K562 (cell line): ENCODE results near the gene ACSM6. TPM values are rescaled to one million over a fixed set of nuclear protein-coding genes. Genes with fewer than 3 reads are reported as not detected.

Experiments
- ATAC-seq: fragments of 200-7000 bp; cut with Tn5 transposase; 3 replicates; pipeline ENCODE4 v1.9.1; 2020; ENCODE audit warnings: moderate library complexity
- BruUV-seq: library from RNA; stranded (reverse); fragments of 400-500 nt; replicated peaks from 2 replicates; lab custom pipeline; 2021; lab: Mats Ljungman, UMichigan
- CTCF ChIA-PET: fragments of 300-600 bp; formaldehyde crosslinking; extraction: SDS; loops from one replicate; lab custom pipeline; 2021; ENCODE audit warnings: low intra/inter-chr PET ratio; lab: Yijun Ruan, JAX
- POLR2A ChIA-PET: fragments of 300-600, 350-650 bp; sonication (Branson Sonifier 250); formaldehyde crosslinking; extraction: SDS; loops from one replicate; lab custom pipeline; 2021; ENCODE audit warnings: antibody characterized with exemption, inconsistent platforms; lab: Yijun Ruan, JAX
- DNase-seq, 4 experiments: peaks; one replicate each; pipeline versions ENCODE4 v3.0.0 to v3.0.0-alpha.2; 2011 to 2018; ENCODE audit warnings: low spot score in 3 of 4, mixed read lengths in 3 of 4; ENCODE audit errors: extremely low read depth in 1 of 4
- FAIRE-seq: peaks from 2 replicates; lab custom pipeline; 2011; peaks lifted over from hg19 to GRCh38; lab: Jason Lieb, UNC
- H2AFZ ChIP-seq: 2 replicates; pipeline ENCODE4 v1.6.0; 2011; ENCODE audit warnings: low read depth, low read length, control low read depth, inconsistent platforms
- H3K27ac ChIP-seq: fragments of 200-600 bp; 3 replicates; pipeline ENCODE4 v1.8.0; 2011; ENCODE audit warnings: low read depth, mild to moderate bottlenecking, control low read depth, inconsistent platforms, low read length, moderate library complexity, mixed read lengths; ENCODE audit errors: extremely low read depth
- H3K27me3 ChIP-seq, 2 experiments: fragments of 300-600 bp in 1 of 2; 2 replicates in 1 of 2; 3 replicates in 1 of 2; pipeline versions ENCODE4 v1.6.0 to v1.8.0; 2011; ENCODE audit warnings: inconsistent platforms in 2 of 2, low read length in 2 of 2, mild to moderate bottlenecking in 1 of 2, mixed read lengths in 1 of 2, moderate library complexity in 1 of 2; ENCODE audit not compliant: control insufficient read depth in 2 of 2, insufficient read depth in 2 of 2
- H3K36me3 ChIP-seq: fragments of 300-600 bp; 3 replicates; pipeline ENCODE4 v1.8.0; 2011; ENCODE audit warnings: mild to moderate bottlenecking, low read length, inconsistent platforms; ENCODE audit not compliant: control insufficient read depth, insufficient read depth
- H3K4me1 ChIP-seq, 2 experiments: fragments of 200-600 bp in 1 of 2; replicated peaks in 1 of 2; 2 replicates in 1 of 2; 3 replicates in 1 of 2; pipeline versions ENCODE4 v1.5.1 to v1.8.0; 2011; ENCODE audit warnings: inconsistent platforms in 2 of 2, low read length in 2 of 2, mild to moderate bottlenecking in 1 of 2, mixed read lengths in 1 of 2, moderate library complexity in 1 of 2; ENCODE audit not compliant: control insufficient read depth in 2 of 2, insufficient read depth in 2 of 2
- H3K4me2 ChIP-seq: 2 replicates; pipeline ENCODE4 v1.6.1; 2011; ENCODE audit warnings: low read length, control low read depth, inconsistent platforms, mixed read lengths; ENCODE audit not compliant: insufficient read depth
- H3K4me3 ChIP-seq: fragments of 200-600 bp; sonication (generic), shearing (Covaris generic); 2 replicates; pipeline ENCODE4 v1.5.1; 2016; ENCODE audit warnings: control low read depth, inconsistent platforms
- H3K79me2 ChIP-seq: fragments of 200-600 bp; 3 replicates; pipeline ENCODE4 v1.8.0; 2011; ENCODE audit warnings: low read length, inconsistent platforms; ENCODE audit not compliant: control insufficient read depth, insufficient read depth
- H3K9ac ChIP-seq, 2 experiments: 2 replicates each; pipeline versions ENCODE4 v1.6.0 to v1.6.1; 2011; ENCODE audit warnings: low read depth in 2 of 2, low read length in 2 of 2, control low read depth in 1 of 2, inconsistent platforms in 1 of 2, mild to moderate bottlenecking in 1 of 2, mixed read lengths in 1 of 2; ENCODE audit not compliant: insufficient read depth in 1 of 2
- H3K9me1 ChIP-seq: one replicate; pipeline ENCODE4 v1.6.0; 2011; ENCODE audit warnings: inconsistent platforms, mild to moderate bottlenecking, low read length, moderate library complexity; ENCODE audit not compliant: control insufficient read depth, insufficient read depth
- H3K9me3 ChIP-seq: replicated peaks from 2 replicates; pipeline ENCODE4 v1.5.1; 2011; ENCODE audit warnings: low read depth, low read length, inconsistent platforms; ENCODE audit not compliant: control insufficient read depth, insufficient read depth
- H4K20me1 ChIP-seq: replicated peaks from 2 replicates; pipeline ENCODE4 v1.6.1; 2011; ENCODE audit warnings: low read length, inconsistent platforms, mixed read lengths; ENCODE audit not compliant: control insufficient read depth, insufficient read depth
- JUND ChIP-seq, 2 experiments: IDR thresholded peaks; 2 replicates in 1 of 2; 3 replicates in 1 of 2; pipeline ENCODE4 v1.6.1; 2011; ENCODE audit warnings: borderline replicate concordance in 2 of 2, low read depth in 2 of 2, low read length in 2 of 2, improper control_type of control experiment in 1 of 2, missing biosample characterization in 1 of 2, missing genetic modification characterization in 1 of 2, missing genetic modification reagents in 1 of 2
- KAT7 ChIP-seq: sonication (generic); formaldehyde crosslinking; IDR thresholded peaks from 2 replicates; pipeline ENCODE4 v1.8.0; 2022; ENCODE audit warnings: missing genetic modification reagents, mild to moderate bottlenecking, borderline replicate concordance
- MCM5 ChIP-seq: fragments of 450-650 bp; IDR thresholded peaks from 2 replicates; pipeline ENCODE4 v1.6.1; 2016; ENCODE audit warnings: low read depth
- NCOA2 ChIP-seq, 2 experiments: fragments of 450-650 bp; IDR thresholded peaks; 2 replicates each; pipeline ENCODE4 v1.6.1; 2018; ENCODE audit warnings: mild to moderate bottlenecking in 2 of 2, moderate library complexity in 1 of 2; ENCODE audit not compliant: partially characterized antibody in 2 of 2
- NCOR1 ChIP-seq: fragments of 450-650 bp; IDR thresholded peaks from 2 replicates; pipeline ENCODE4 v1.6.1; 2016; ENCODE audit warnings: mild to moderate bottlenecking, moderate library complexity
- SMARCA4 ChIP-seq: fragments of 450-650 bp; IDR thresholded peaks from 2 replicates; pipeline ENCODE4 v1.6.1; 2016
- SMARCC2 ChIP-seq: fragments of 450-650 bp; IDR thresholded peaks from 2 replicates; pipeline ENCODE4 v1.6.1; 2017; ENCODE audit warnings: antibody characterized with exemption, moderate library complexity, mild to moderate bottlenecking, low read depth
- SMARCE1 ChIP-seq: fragments of 450-650 bp; IDR thresholded peaks from 2 replicates; pipeline ENCODE4 v1.7.1; 2016; ENCODE audit warnings: mild to moderate bottlenecking
- TAF15 ChIP-seq: fragments of 200-400 bp; formaldehyde crosslinking; IDR thresholded peaks from 2 replicates; pipeline ENCODE4 v1.6.1; 2017; ENCODE audit warnings: mild to moderate bottlenecking, low read depth, low read length, moderate library complexity
- TAL1 ChIP-seq: fragments of 450-650 bp; IDR thresholded peaks from 2 replicates; pipeline ENCODE4 v1.6.1; 2016; ENCODE audit warnings: mild to moderate bottlenecking
- TBL1XR1 ChIP-seq, 2 experiments: IDR thresholded peaks; 2 replicates each; pipeline ENCODE4 v1.6.1; 2012; ENCODE audit warnings: improper control_type of control experiment in 2 of 2, low read length in 2 of 2, mild to moderate bottlenecking in 1 of 2
- TCF3 ChIP-seq: sonication (generic); formaldehyde crosslinking; IDR thresholded peaks from 2 replicates; pipeline ENCODE4 v1.4.0; 2020; ENCODE audit warnings: mild to moderate bottlenecking, missing genetic modification reagents
- TCFL5 ChIP-seq: fragments of 250-450 bp; sonication (Bioruptor Pico); conservative IDR thresholded peaks from 2 replicates; pipeline ENCODE4 v1.6.1; 2021; ENCODE audit warnings: mild to moderate bottlenecking, moderate library complexity, matching md5 sums
- ZEB2 ChIP-seq: fragments of 450-650 bp; IDR thresholded peaks from 2 replicates; pipeline ENCODE4 v1.6.1; 2016
- ZNF253 ChIP-seq: fragments of 250-450 bp; sonication (Bioruptor Pico); conservative IDR thresholded peaks from 2 replicates; pipeline ENCODE4 v1.6.1; 2021; ENCODE audit warnings: mild to moderate bottlenecking
- ZNF354B ChIP-seq: fragments of 250-450 bp; sonication (Bioruptor Pico); IDR thresholded peaks from 2 replicates; pipeline ENCODE4 v1.4.0; 2020
- ZNF57 ChIP-seq: fragments of 450-650 bp; formaldehyde crosslinking; IDR thresholded peaks from 2 replicates; pipeline ENCODE4 v1.4.0; 2020; ENCODE audit warnings: mild to moderate bottlenecking, moderate library complexity
- WGBS: fragments of 100-300 bp; shearing (Covaris generic); methylation state at CpG from one replicate; pipeline ENCODE4 v1.1.6; 2016; ENCODE audit warnings: low coverage, mixed read lengths; ENCODE audit not compliant: insufficient coverage; ENCODE audit errors: missing lambda C conversion rate; 5-methylcytosine and 5-hydroxymethylcytosine counted together
- in situ Hi-C: fragments of 300-500 bp; cut with MboI; formaldehyde crosslinking; loops from 4 replicates; pipeline ENCODE4 v1.15.0; 2018; ENCODE audit warnings: inconsistent platforms, mixed read lengths
- intact Hi-C: fragments of 100-400 bp; cut with micrococcal nuclease; formaldehyde crosslinking; loops from 2 replicates; pipeline ENCODE4 v1.14.2; 2022
- polyA plus RNA-seq, 8 experiments: library from polyadenylated mRNA; depleted of rRNA in 4 of 8; stranded (reverse) in 5 of 8; unstranded in 3 of 8; fragments of >200 nt; fragmentation: Nextera tagmentation in 2 of 8; fragmentation: Illumina TruSeq in 1 of 8; extraction: Ambion mirVana in 2 of 8; extraction: Trizol in 1 of 8; gene quantifications; 2 replicates each; pipeline versions ENCODE4 v1.2.1 to v1.2.3, GENCODE V29; 2011 to 2014; ENCODE audit warnings: inconsistent platforms in 1 of 8, missing spikeins in 1 of 8
- total RNA-seq, 7 experiments: library from RNA; depleted of rRNA in 6 of 7; stranded (reverse); fragments of >200 nt in 6 of 7; fragmentation: Illumina TruSeq in 2 of 7; extraction: Trizol in 2 of 7; gene quantifications; 2 replicates each; pipeline versions ENCODE4 v1.2.1 to v1.2.3, GENCODE V29; 2011 to 2021; ENCODE audit warnings: low replicate concordance in 1 of 7
- TF ChIP-seq, protein P1 (sequence below): sonication (generic); formaldehyde crosslinking; IDR thresholded peaks from 2 replicates; pipeline ENCODE4 v1.8.1; 2022; ENCODE audit warnings: missing genetic modification reagents
- TF ChIP-seq, protein P2 (sequence below): sonication (generic); formaldehyde crosslinking; IDR thresholded peaks from 2 replicates; pipeline ENCODE4 v1.8.1; 2023; ENCODE audit warnings: mild to moderate bottlenecking, missing genetic modification reagents
- TF ChIP-seq, protein P3 (sequence below): sonication (generic); formaldehyde crosslinking; IDR thresholded peaks from 2 replicates; pipeline ENCODE4 v1.9.0; 2022; ENCODE audit warnings: mild to moderate bottlenecking, missing genetic modification reagents
- TF ChIP-seq, protein P4 (sequence below): sonication (generic); formaldehyde crosslinking; IDR thresholded peaks from 2 replicates; pipeline ENCODE4 v1.9.0; 2022; ENCODE audit warnings: mild to moderate bottlenecking, missing genetic modification reagents

Gene ACSM6
- total and polyA plus RNA-seq, 9 of the 15 experiments (the other 6 are each of a cell fraction or from before 2014, with no cell fraction given): not detected

DNA sequence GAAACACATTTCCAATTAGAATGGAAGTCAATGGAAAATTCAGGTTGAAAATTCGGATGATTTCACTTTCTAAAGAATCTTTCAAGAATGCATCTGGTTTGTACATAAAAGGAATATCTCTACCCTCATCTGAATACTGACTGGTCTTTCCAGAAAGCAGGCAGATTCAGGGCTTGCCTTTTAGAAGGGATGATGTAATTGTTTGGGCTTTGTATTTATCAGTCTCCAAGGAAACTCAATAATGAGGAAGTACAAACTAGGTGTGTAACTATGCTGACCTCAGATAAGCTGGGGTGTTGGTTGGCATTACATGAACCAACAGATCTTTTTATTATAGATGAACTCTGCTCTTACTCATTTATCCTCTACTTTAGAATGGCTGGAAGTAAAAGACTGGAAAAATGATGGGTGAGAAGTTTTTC is 72.6 kb downstream of the ACSM6 start:
- CTCF ChIA-PET: no interaction called here
- peak overlapping the region in 1 of 2 experiments; percentile 41; a peak in 2 of 4 replicates for H3K9ac ChIP-seq
- no TSS peak for BruUV-seq
- TF ChIP-seq ZEB2 (peak; percentile 83; the same call in 1 of the 2 replicates), TAF15 (no peak), ZNF57 (CRISPR knock-in tag) (no peak), NCOR1 (peak; percentile 57; the same call in 1 of the 2 replicates), TBL1XR1 (IDR thresholded peaks at IDR 0.05; ENCODE audit: low read length in 2 of 2) (0 out of 4 replicates have a peak, but pooled peaks of 1 of the 2 experiments have one; percentile 36), MCM5 (no peak), ZNF354B (no peak), ZNF253 (CRISPR knock-in tag) (no peak), JUND (IDR thresholded peaks at IDR 0.05; ENCODE audit: borderline replicate concordance, low read depth, low read length) (peak; percentile 92), JUND (tag; IDR thresholded peaks at IDR 0.05; ENCODE audit: borderline replicate concordance, low read depth, low read length) (peak; percentile 98), SMARCC2 (peak; percentile 43; the same call in 1 of the 2 replicates), TCF3 (CRISPR knock-in tag) (peak; percentile 68), KAT7 (CRISPR knock-in tag) (no peak), NCOA2 (IDR thresholded peaks at IDR 0.05; ENCODE audit: partially characterized antibody in 2 of 2) (no peak), SMARCA4 (peak; percentile 87), TAL1 (peak; percentile 51), SMARCE1 (peak; percentile 79), TCFL5 (no peak)
- TF ChIP-seq, protein P1, sequence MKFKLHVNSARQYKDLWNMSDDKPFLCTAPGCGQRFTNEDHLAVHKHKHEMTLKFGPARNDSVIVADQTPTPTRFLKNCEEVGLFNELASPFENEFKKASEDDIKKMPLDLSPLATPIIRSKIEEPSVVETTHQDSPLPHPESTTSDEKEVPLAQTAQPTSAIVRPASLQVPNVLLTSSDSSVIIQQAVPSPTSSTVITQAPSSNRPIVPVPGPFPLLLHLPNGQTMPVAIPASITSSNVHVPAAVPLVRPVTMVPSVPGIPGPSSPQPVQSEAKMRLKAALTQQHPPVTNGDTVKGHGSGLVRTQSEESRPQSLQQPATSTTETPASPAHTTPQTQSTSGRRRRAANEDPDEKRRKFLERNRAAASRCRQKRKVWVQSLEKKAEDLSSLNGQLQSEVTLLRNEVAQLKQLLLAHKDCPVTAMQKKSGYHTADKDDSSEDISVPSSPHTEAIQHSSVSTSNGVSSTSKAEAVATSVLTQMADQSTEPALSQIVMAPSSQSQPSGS (CRISPR knock-in tag): peak; percentile 75; the same call in 1 of the 2 replicates
- TF ChIP-seq, protein P2, sequence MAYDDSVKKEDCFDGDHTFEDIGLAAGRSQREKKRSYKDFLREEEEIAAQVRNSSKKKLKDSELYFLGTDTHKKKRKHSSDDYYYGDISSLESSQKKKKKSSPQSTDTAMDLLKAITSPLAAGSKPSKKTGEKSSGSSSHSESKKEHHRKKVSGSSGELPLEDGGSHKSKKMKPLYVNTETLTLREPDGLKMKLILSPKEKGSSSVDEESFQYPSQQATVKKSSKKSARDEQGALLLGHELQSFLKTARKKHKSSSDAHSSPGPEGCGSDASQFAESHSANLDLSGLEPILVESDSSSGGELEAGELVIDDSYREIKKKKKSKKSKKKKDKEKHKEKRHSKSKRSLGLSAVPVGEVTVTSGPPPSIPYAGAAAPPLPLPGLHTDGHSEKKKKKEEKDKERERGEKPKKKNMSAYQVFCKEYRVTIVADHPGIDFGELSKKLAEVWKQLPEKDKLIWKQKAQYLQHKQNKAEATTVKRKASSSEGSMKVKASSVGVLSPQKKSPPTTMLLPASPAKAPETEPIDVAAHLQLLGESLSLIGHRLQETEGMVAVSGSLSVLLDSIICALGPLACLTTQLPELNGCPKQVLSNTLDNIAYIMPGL (CRISPR knock-in tag): no peak
- TF ChIP-seq, protein P3, sequence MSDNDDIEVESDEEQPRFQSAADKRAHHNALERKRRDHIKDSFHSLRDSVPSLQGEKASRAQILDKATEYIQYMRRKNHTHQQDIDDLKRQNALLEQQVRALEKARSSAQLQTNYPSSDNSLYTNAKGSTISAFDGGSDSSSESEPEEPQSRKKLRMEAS (CRISPR knock-in tag): no peak
- TF ChIP-seq, protein P4, sequence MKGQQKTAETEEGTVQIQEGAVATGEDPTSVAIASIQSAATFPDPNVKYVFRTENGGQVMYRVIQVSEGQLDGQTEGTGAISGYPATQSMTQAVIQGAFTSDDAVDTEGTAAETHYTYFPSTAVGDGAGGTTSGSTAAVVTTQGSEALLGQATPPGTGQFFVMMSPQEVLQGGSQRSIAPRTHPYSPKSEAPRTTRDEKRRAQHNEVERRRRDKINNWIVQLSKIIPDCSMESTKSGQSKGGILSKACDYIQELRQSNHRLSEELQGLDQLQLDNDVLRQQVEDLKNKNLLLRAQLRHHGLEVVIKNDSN: no peak

More for the DNA sequence above, 72.6 kb downstream of the ACSM6 start:
- WGBS: 8% methylated on average over 1 of the region's 1 CpG
- POLR2A ChIA-PET: interaction anchor here (0.6 kb wide), 1 partner anchor 12 kb away, joined by 5 read pairs; no protein-coding TSS in a partner anchor
- Histone ChIP-seq H4K20me1 (no peaks in the 10 kb centered on the region), H3K9me3 (no peaks in the 10 kb centered on the region), H3K4me2 (no peak overlapping the region), H3K4me1 (peaks cover 0 to 17% of the 10 kb centered on the region in 2 experiments; a peak in 3 of 5 replicates), H3K79me2 (0 out of 3 replicates have a peak, but pooled peaks cover 7% of the 10 kb centered on the region), H3K4me3 (no peak overlapping the region), H2AFZ (no peak overlapping the region), H3K27ac (peak overlapping the region; percentile 64), H3K27me3 (no peaks in the 10 kb centered on the region), H3K9me1 (no peaks in the 10 kb centered on the region), H3K36me3 (peaks cover 64% of the 10 kb centered on the region; the same call in 2 of the 3 replicates)
- intact Hi-C loops: no loop called here
- DNase-seq: peak; percentile 60 to 72 (median 64)
- ATAC-seq: peak; percentile 90
- in situ Hi-C loops: no loop called here
- no peak for FAIRE-seq
